Left kidney (tissue), 2 donors: ENCODE data around the gene CCDC80. TPM values are rescaled to one million over a fixed set of nuclear protein-coding genes. Genes with fewer than 3 reads are reported as not detected.
"Not testable (repeated sequence)": the region's sequence is repeated elsewhere in the genome, so short reads cannot be mapped to it uniquely, and the experiment has no call there.

ENCODE experiments used
- DNase-seq: peaks from one replicate; pipeline ENCODE4 v3.0.0-alpha.2; 2013
- polyA plus RNA-seq: library from polyadenylated mRNA; unstranded; fragments of 120-200 nt; gene quantifications from one replicate; pipeline ENCODE4 v1.2.1, GENCODE V29; 2013; ENCODE audit not compliant: insufficient read length

CCDC80 gene
- polyA plus RNA-seq, 1 donor: 97.9 TPM

- no peak for DNase-seq
Observed at GRCh38 chr3:112667599-112667998, 26.7 kb upstream of the CCDC80 start.

- not testable (repeated sequence) for DNase-seq
Observed at GRCh38 chr3:112665009-112665408, 24.1 kb upstream of the CCDC80 start.

GRCh38 chr3:112656043-112656442, 15.1 kb upstream of the CCDC80 start:
- no peak for DNase-seq

- no peak for DNase-seq
Observed at GRCh38 chr3:112654979-112655378, 14.0 kb upstream of the CCDC80 start.

GRCh38 chr3:112654492-112654891, 13.5 kb upstream of the CCDC80 start:
- no peak for DNase-seq

GRCh38 chr3:112653881-112654300, 12.9 kb upstream of the CCDC80 start:
- no peak for DNase-seq

GRCh38 chr3:112653209-112653871, 12.4 kb upstream of the CCDC80 start:
- DNase-seq: no peak

GRCh38 chr3:112651516-112651915, 10.6 kb upstream of the CCDC80 start:
- no peak for DNase-seq

- no peak for DNase-seq
Observed at GRCh38 chr3:112651071-112651470, 10.1 kb upstream of the CCDC80 start.

- DNase-seq: no peak
Observed at GRCh38 chr3:112650482-112650881, 9.5 kb upstream of the CCDC80 start.

GRCh38 chr3:112649478-112649735, 8.5 kb upstream of the CCDC80 start:
- DNase-seq: no peak

GRCh38 chr3:112647122-112647521, 6.2 kb upstream of the CCDC80 start:
- no peak for DNase-seq

GRCh38 chr3:112646623-112647022, 5.7 kb upstream of the CCDC80 start:
- DNase-seq: no peak

GRCh38 chr3:112644453-112644852, 3.5 kb upstream of the CCDC80 start:
- no peak for DNase-seq

GRCh38 chr3:112643621-112644240, 2.8 kb upstream of the CCDC80 start:
- DNase-seq: no peak

GRCh38 chr3:112642912-112643506, 2.1 kb upstream of the CCDC80 start:
- peak; percentile 92 for DNase-seq

GRCh38 chr3:112640276-112640929, 540 bp downstream of the CCDC80 start:
- peak; percentile 46 for DNase-seq

- no peak for DNase-seq
Observed at GRCh38 chr3:112639455-112640225, 1.3 kb downstream of the CCDC80 start.

GRCh38 chr3:112638327-112639020, 2.5 kb downstream of the CCDC80 start:
- no peak for DNase-seq

- no peak for DNase-seq
Observed at GRCh38 chr3:112637700-112638099, 3.2 kb downstream of the CCDC80 start.

GRCh38 chr3:112635674-112636073, 5.3 kb downstream of the CCDC80 start:
- peak; percentile 63 for DNase-seq
